ENCODE results near the gene TARS2.
A peak's percentile ranks its signal among the peaks of the same experiment; 100 is the strongest.

The TARS2 gene

GRCh38 chr1:150516050-150516591 lies 28.9 kb downstream of the TARS2 start:
- TF ChIP-seq CTCF (conservative IDR thresholded peaks at IDR 0.05; ENCODE audit: low read depth): no peak
- ChIA-PET CTCF (interaction anchor here (1.6 kb wide), 1 partner anchor 17 kb away, joined by 8 read pairs; no protein-coding TSS in a partner anchor), POLR2A (ENCODE audit: low non-redundant PET) (interaction anchor here (0.6 kb wide), 1 partner anchor 25 kb away, joined by 3 read pairs; no protein-coding TSS in a partner anchor)
- H3K27ac ChIP-seq: peak overlapping the region; percentile 89
- no peak for DNase-seq (ENCODE audit: low spot score)

- H3K27ac ChIP-seq: peak overlapping the region; percentile 38
- ChIA-PET CTCF (interaction anchor here (1.6 kb wide), 1 partner anchor 16 kb away, joined by 8 read pairs; no protein-coding TSS in a partner anchor), POLR2A (ENCODE audit: low non-redundant PET) (no interaction called here)
- DNase-seq (ENCODE audit: low spot score): no peak
- no peak for TF ChIP-seq CTCF (conservative IDR thresholded peaks at IDR 0.05; ENCODE audit: low read depth)
Observed at GRCh38 chr1:150516616-150517015, 29.4 kb downstream of the TARS2 start.

- ChIA-PET CTCF (interaction anchor here (0.6 kb wide), 1 partner anchor 23 kb away, joined by 4 read pairs; no protein-coding TSS in a partner anchor), POLR2A (ENCODE audit: low non-redundant PET) (no interaction called here)
- TF ChIP-seq CTCF (conservative IDR thresholded peaks at IDR 0.05; ENCODE audit: low read depth): no peak
Observed at GRCh38 chr1:150521196-150521968, 34.2 kb downstream of the TARS2 start.

GRCh38 chr1:150525348-150525747 lies 38.1 kb downstream of the TARS2 start:
- H3K27ac ChIP-seq: no peak overlapping the region
- no peak for TF ChIP-seq CTCF (conservative IDR thresholded peaks at IDR 0.05; ENCODE audit: low read depth)
- ChIA-PET POLR2A (ENCODE audit: low non-redundant PET) (no interaction called here), CTCF (no interaction called here)
- DNase-seq (ENCODE audit: low spot score): no peak

More at GRCh38 chr1:150521196-150521968, 34.2 kb downstream of the TARS2 start:
- DNase-seq (ENCODE audit: low spot score): no peak
- H3K27ac ChIP-seq: no peak overlapping the region

GRCh38 chr1:150528196-150528595 lies 41.0 kb downstream of the TARS2 start:
- CTCF ChIA-PET: interaction anchor here (0.7 kb wide), 1 partner anchor 32 kb away, joined by 4 read pairs; no protein-coding TSS in a partner anchor
- H3K27ac ChIP-seq: peak overlapping the region; percentile 59; the same call in 1 of the 2 replicates
- POLR2A ChIA-PET (ENCODE audit: low non-redundant PET): interaction anchor here (1.0 kb wide), 1 partner anchor 20 kb away, joined by 3 read pairs; no protein-coding TSS in a partner anchor
- no peak for DNase-seq (ENCODE audit: low spot score)
- no peak for TF ChIP-seq CTCF (conservative IDR thresholded peaks at IDR 0.05; ENCODE audit: low read depth)

GRCh38 chr1:150529017-150529416 lies 41.8 kb downstream of the TARS2 start:
- TF ChIP-seq CTCF (conservative IDR thresholded peaks at IDR 0.05; ENCODE audit: low read depth): no peak
- CTCF ChIA-PET: interaction anchor here (0.6 to 1.0 kb wide), 2 partner anchors 19 to 76 kb away, joined by 3 read pairs; no protein-coding TSS in a partner anchor
- POLR2A ChIA-PET (ENCODE audit: low non-redundant PET): interaction anchor here (1.0 kb wide), 1 partner anchor 19 kb away, joined by 3 read pairs; no protein-coding TSS in a partner anchor
- H3K27ac ChIP-seq: peak overlapping the region; percentile 59
- no peak for DNase-seq (ENCODE audit: low spot score)

Measured in RWPE1 (cell line).